ENCODE results near the gene FGF11. TPM values are rescaled to one million over a fixed set of nuclear protein-coding genes. Genes with fewer than 3 reads are reported as not detected.

Gene FGF11
- polyA plus RNA-seq, 1 of the 3 experiments (the other 2 are of a cell fraction) = 1.9 TPM

- peaks cover 80% of the 10 kb centered on the region for H3K79me2 ChIP-seq (ENCODE audit: insufficient read depth)
- no peaks in the 10 kb centered on the region for H3K9me2 ChIP-seq
- H3K4me1 ChIP-seq (ENCODE audit: control insufficient read depth in 1 of 2, insufficient read depth in 2 of 2, low read depth in 1 of 2, low read length in 1 of 2) = peaks cover 24 to 35% of the 10 kb centered on the region in 2 experiments
- no peaks in the 10 kb centered on the region for H3K27me3 ChIP-seq (ENCODE audit: insufficient read depth)
- peaks cover 40% of the 10 kb centered on the region for H4K20me1 ChIP-seq (ENCODE audit: insufficient read depth)
- H3K4me3 ChIP-seq (ENCODE audit: low read depth in 2 of 2, low read length in 1 of 2) = peak overlapping the region; percentile 85 to 100
- POLR2A ChIA-PET = interaction anchor here (0.6 to 2.3 kb wide), 10 partner anchors 7 to 228 kb away, joined by 3 to 19 read pairs (median 4); partner anchors contain the start of genes FGF11, TP53 and WRAP53
- peak; percentile 88 for DNase-seq
- H3F3A ChIP-seq (replicated peaks; ENCODE audit: insufficient read depth) = peaks cover 11% of the 10 kb centered on the region
- H3K27ac ChIP-seq (ENCODE audit: low read depth in 2 of 2, low read length in 1 of 2) = peak overlapping the region; percentile 99
- H3K4me2 ChIP-seq = peak overlapping the region; percentile 95
- WGBS (ENCODE audit: low lambda C conversion rate) = 3% methylated on average over 30 of the region's 38 CpGs
- H3K9ac ChIP-seq = peak overlapping the region; percentile 100
- peaks cover 0 to 3% of the 10 kb centered on the region in 2 experiments for H3K36me3 ChIP-seq (replicated peaks in 1 of 2; ENCODE audit: control insufficient read depth in 1 of 2, insufficient read depth in 2 of 2, low read length in 1 of 2)
- no peaks in the 10 kb centered on the region for H3K9me3 ChIP-seq
- H2AFZ ChIP-seq (ENCODE audit: low read depth) = peak overlapping the region; percentile 92
- TF ChIP-seq MAX (IDR thresholded peaks at IDR 0.05; ENCODE audit: low read depth) (peak; percentile 59; the same call in 1 of the 2 replicates), CHD2 (IDR thresholded peaks at IDR 0.05; ENCODE audit: low read length, partially characterized antibody) (peak; percentile 89), RCOR1 (IDR thresholded peaks at IDR 0.05; ENCODE audit: low read length) (no peak), USF2 (IDR thresholded peaks at IDR 0.05; ENCODE audit: borderline replicate concordance, low read depth, low read length) (no peak), EP300 (IDR thresholded peaks at IDR 0.05; ENCODE audit: borderline replicate concordance in 1 of 2, low read depth in 1 of 2, low read length in 1 of 2) (0 out of 4 replicates have a peak, but pooled peaks of 1 of the 2 experiments have one; percentile 22), TAF1 (IDR thresholded peaks at IDR 0.05; ENCODE audit: borderline replicate concordance, low read depth, low read length) (peak; percentile 81; the same call in 1 of the 2 replicates), ZBTB33 (IDR thresholded peaks at IDR 0.05; ENCODE audit: borderline replicate concordance, low read depth) (no peak), RFX5 (IDR thresholded peaks at IDR 0.05; ENCODE audit: low read length) (no peak), POLR2AphosphoS5 (IDR thresholded peaks at IDR 0.05; ENCODE audit: low read depth, low read length) (peak; percentile 38; the same call in 1 of the 2 replicates), ELF1 (IDR thresholded peaks at IDR 0.05) (peak; percentile 70), MXI1 (IDR thresholded peaks at IDR 0.05; ENCODE audit: low read depth, low read length) (peak; percentile 65; the same call in 1 of the 2 replicates), TEAD4 (IDR thresholded peaks at IDR 0.05; ENCODE audit: borderline replicate concordance, insufficient read depth) (no peak), YY1 (IDR thresholded peaks at IDR 0.05; ENCODE audit: low read depth) (peak; percentile 85), USF1 (IDR thresholded peaks at IDR 0.05; ENCODE audit: borderline replicate concordance, low read depth) (no peak), NRF1 (IDR thresholded peaks at IDR 0.05; ENCODE audit: low read depth, low read length) (no peak), RAD21 (IDR thresholded peaks at IDR 0.05; ENCODE audit: low read length) (peak; percentile 19; the same call in 1 of the 2 replicates), TCF12 (IDR thresholded peaks at IDR 0.05) (no peak)
- CTCF ChIA-PET = interaction anchor here (0.8 to 4.4 kb wide), 4 partner anchors 46 to 306 kb away, joined by 3 to 22 read pairs (median 6); partner anchors contain the start of gene TMEM95
These were observed 44.1 kb downstream of the FGF11 start for GRCh38 chr17:7483255-7484066.

Measured in SK-N-SH (cell line).